ENCODE data around the gene TBRG1. TPM values are rescaled to one million over a fixed set of nuclear protein-coding genes. Genes with fewer than 3 reads are reported as not detected.

Gene TBRG1
- total RNA-seq, 2 experiments from 2014 or later, result 30.0 to 34.0 TPM

DNA sequence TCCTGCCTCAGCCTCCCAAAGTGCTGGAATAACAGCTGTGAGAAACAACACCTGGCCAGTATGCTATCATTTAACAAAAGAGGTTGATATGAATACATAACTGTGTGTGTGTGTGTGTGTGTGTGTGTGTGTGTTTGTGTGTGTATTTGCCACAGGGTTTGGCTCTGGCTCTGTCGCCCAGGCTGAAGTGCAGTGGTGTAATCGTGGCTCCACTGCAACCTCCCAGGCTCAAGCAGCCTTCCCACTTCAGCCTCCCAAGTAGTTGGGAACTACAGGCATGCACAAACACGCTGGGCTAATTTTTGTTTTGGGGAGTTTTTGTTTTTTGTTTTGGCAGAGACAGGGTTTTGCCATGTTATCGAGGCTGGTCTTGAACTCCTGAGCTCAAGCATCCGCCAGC lies 55.8 kb downstream of the TBRG1 start:
- CTCF ChIA-PET (ENCODE audit: unreplicated experiment), result no interaction called here
- Histone ChIP-seq H3K4me3 (ENCODE audit: low read depth, low read length, poor library complexity, severe bottlenecking) (no peak overlapping the region), H2AFZ (ENCODE audit: low read length) (no peak overlapping the region), H3K27ac (ENCODE audit: low read depth, low read length, poor library complexity, severe bottlenecking) (no peak overlapping the region), H3K4me1 (ENCODE audit: insufficient read depth, low read length, poor library complexity, severe bottlenecking) (peaks cover 13% of the 10 kb centered on the region), H3K9me2 (ENCODE audit: insufficient read depth, low read length) (no peaks in the 10 kb centered on the region), H3K9me3 (ENCODE audit: low read length) (peaks cover 18% of the 10 kb centered on the region), H3K36me3 (ENCODE audit: insufficient read depth, low read length) (no peaks in the 10 kb centered on the region), H3K4me2 (ENCODE audit: low read length) (no peak overlapping the region), H3K79me2 (ENCODE audit: insufficient read depth, low read depth, low read length) (no peaks in the 10 kb centered on the region), H4K20me1 (ENCODE audit: insufficient read depth, low read length) (no peaks in the 10 kb centered on the region)
- intact Hi-C loops (cut with micrococcal nuclease; ENCODE audit: unreplicated experiment), result no loop called here
- no peak for DNase-seq (ENCODE audit: low spot score)
- BruUV-seq (replicated peaks), result no TSS peak
- no peak for TF ChIP-seq EZH2phosphoT487 (IDR thresholded peaks at IDR 0.05; ENCODE audit: borderline replicate concordance, low read depth, low read length)
- TF ChIP-seq, protein P1, sequence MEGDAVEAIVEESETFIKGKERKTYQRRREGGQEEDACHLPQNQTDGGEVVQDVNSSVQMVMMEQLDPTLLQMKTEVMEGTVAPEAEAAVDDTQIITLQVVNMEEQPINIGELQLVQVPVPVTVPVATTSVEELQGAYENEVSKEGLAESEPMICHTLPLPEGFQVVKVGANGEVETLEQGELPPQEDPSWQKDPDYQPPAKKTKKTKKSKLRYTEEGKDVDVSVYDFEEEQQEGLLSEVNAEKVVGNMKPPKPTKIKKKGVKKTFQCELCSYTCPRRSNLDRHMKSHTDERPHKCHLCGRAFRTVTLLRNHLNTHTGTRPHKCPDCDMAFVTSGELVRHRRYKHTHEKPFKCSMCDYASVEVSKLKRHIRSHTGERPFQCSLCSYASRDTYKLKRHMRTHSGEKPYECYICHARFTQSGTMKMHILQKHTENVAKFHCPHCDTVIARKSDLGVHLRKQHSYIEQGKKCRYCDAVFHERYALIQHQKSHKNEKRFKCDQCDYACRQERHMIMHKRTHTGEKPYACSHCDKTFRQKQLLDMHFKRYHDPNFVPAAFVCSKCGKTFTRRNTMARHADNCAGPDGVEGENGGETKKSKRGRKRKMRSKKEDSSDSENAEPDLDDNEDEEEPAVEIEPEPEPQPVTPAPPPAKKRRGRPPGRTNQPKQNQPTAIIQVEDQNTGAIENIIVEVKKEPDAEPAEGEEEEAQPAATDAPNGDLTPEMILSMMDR (conservative IDR thresholded peaks at IDR 0.05; ENCODE audit: low read length), result no peak
- POLR2A ChIA-PET, result interaction anchor here (0.7 to 1.6 kb wide), 5 partner anchors 9 to 547 kb away, joined by 3 to 5 read pairs (median 3); no protein-coding TSS in a partner anchor

DNA sequence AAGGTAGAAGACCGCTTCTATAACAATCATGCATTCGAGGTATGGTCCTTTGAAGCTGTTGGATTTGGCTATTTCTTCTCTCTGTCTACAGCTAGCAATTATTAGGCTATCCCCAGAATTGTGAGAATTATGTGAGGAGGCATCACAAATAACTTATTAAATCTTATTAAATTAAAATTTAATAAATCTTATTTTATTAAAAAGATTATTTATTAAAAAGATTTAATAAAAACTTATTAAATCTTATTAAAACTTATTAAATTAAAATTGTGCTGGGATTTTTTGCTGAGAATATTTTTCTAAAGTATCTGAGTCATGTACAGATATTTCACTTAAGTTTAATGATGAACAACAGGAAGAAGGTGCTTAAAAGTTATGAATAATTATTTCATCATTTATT lies 58.8 kb downstream of the TBRG1 start:
- no TSS peak for BruUV-seq (replicated peaks)
- intact Hi-C loops (cut with micrococcal nuclease; ENCODE audit: unreplicated experiment), result no loop called here
- TF ChIP-seq EZH2phosphoT487 (IDR thresholded peaks at IDR 0.05; ENCODE audit: borderline replicate concordance, low read depth, low read length), result no peak
- TF ChIP-seq, protein P1 (conservative IDR thresholded peaks at IDR 0.05; ENCODE audit: low read length), result no peak
- DNase-seq (ENCODE audit: low spot score), result no peak
- no peaks in the 10 kb centered on the region for H3K79me2 ChIP-seq (ENCODE audit: insufficient read depth, low read depth, low read length)
- ChIA-PET POLR2A (no interaction called here), CTCF (ENCODE audit: unreplicated experiment) (no interaction called here)
- H2AFZ ChIP-seq (ENCODE audit: low read length), result no peak overlapping the region
- H4K20me1 ChIP-seq (ENCODE audit: insufficient read depth, low read length), result no peaks in the 10 kb centered on the region
- no peak overlapping the region for H3K27ac ChIP-seq (ENCODE audit: low read depth, low read length, poor library complexity, severe bottlenecking)
- H3K36me3 ChIP-seq (ENCODE audit: insufficient read depth, low read length), result no peaks in the 10 kb centered on the region
- peaks cover 22% of the 10 kb centered on the region for H3K9me3 ChIP-seq (ENCODE audit: low read length)
- H3K4me3 ChIP-seq (ENCODE audit: low read depth, low read length, poor library complexity, severe bottlenecking), result no peak overlapping the region
- H3K9me2 ChIP-seq (ENCODE audit: insufficient read depth, low read length), result no peaks in the 10 kb centered on the region
- peaks cover 3% of the 10 kb centered on the region for H3K4me1 ChIP-seq (ENCODE audit: insufficient read depth, low read length, poor library complexity, severe bottlenecking)
- H3K4me2 ChIP-seq (ENCODE audit: low read length), result no peak overlapping the region

DNA sequence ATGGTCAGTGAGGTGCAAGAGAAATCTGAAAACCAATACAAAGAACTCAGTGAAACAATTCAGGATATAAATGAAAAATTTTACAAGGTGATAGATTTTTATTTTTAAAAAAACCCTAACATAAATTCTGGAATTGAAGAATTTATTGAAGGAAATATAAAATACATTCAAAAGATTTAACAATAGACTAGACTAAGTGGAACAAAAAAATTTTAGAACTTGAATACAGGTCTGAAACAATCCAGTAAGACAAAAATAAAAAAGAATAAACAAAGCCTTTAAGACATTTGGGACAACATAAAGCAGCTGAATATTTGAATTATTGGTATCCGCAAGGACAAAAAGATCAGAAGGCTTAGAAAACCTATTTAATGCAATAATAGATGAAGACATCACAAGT lies 59.8 kb downstream of the TBRG1 start:
- no TSS peak for BruUV-seq (replicated peaks)
- Histone ChIP-seq H2AFZ (ENCODE audit: low read length) (no peak overlapping the region), H3K4me2 (ENCODE audit: low read length) (no peak overlapping the region), H3K36me3 (ENCODE audit: insufficient read depth, low read length) (no peaks in the 10 kb centered on the region), H3K79me2 (ENCODE audit: insufficient read depth, low read depth, low read length) (no peaks in the 10 kb centered on the region), H3K9me3 (ENCODE audit: low read length) (peaks cover 32% of the 10 kb centered on the region), H3K27ac (ENCODE audit: low read depth, low read length, poor library complexity, severe bottlenecking) (no peak overlapping the region), H3K4me1 (ENCODE audit: insufficient read depth, low read length, poor library complexity, severe bottlenecking) (no peaks in the 10 kb centered on the region), H3K4me3 (ENCODE audit: low read depth, low read length, poor library complexity, severe bottlenecking) (no peak overlapping the region), H4K20me1 (ENCODE audit: insufficient read depth, low read length) (no peaks in the 10 kb centered on the region), H3K9me2 (ENCODE audit: insufficient read depth, low read length) (no peaks in the 10 kb centered on the region)
- no peak for DNase-seq (ENCODE audit: low spot score)
- TF ChIP-seq, protein P1 (conservative IDR thresholded peaks at IDR 0.05; ENCODE audit: low read length), result no peak
- TF ChIP-seq EZH2phosphoT487 (IDR thresholded peaks at IDR 0.05; ENCODE audit: borderline replicate concordance, low read depth, low read length), result no peak
- CTCF ChIA-PET (ENCODE audit: unreplicated experiment), result no interaction called here
- intact Hi-C loops (cut with micrococcal nuclease; ENCODE audit: unreplicated experiment), result no loop called here
- POLR2A ChIA-PET, result no interaction called here

Small RNA genes within 50 kb of the gene (small RNA-seq; reads per million reads assigned to genes)
- gene RNA5SP352, result not detected

Other genes starting within 250 kb of the TBRG1 start
- gene OR8B2, start 238.4 kb upstream of the TBRG1 start, total RNA-seq (2014; rRNA removed; shearing (Covaris generic)), result not detected in 2 replicates
- not detected in 2 replicates for gene OR8B2, start 238.4 kb upstream of the TBRG1 start, total RNA-seq (2022)
- gene OR8B3, start 223.8 kb upstream of the TBRG1 start, total RNA-seq (2014; rRNA removed; shearing (Covaris generic)), result not detected in 2 replicates
- not detected in 2 replicates for gene OR8B3, start 223.8 kb upstream of the TBRG1 start, total RNA-seq (2022)
- not detected in 2 replicates for gene OR8B4, start 198.0 kb upstream of the TBRG1 start, total RNA-seq (2014; rRNA removed; shearing (Covaris generic))
- not detected in 2 replicates for gene OR8B4, start 198.0 kb upstream of the TBRG1 start, total RNA-seq (2022)
- not detected in 2 replicates for gene OR8B8, start 177.2 kb upstream of the TBRG1 start, total RNA-seq (2014; rRNA removed; shearing (Covaris generic))
- not detected in 2 replicates for gene OR8B8, start 177.2 kb upstream of the TBRG1 start, total RNA-seq (2022)
- not detected in 2 replicates for gene OR8B12, start 79.2 kb upstream of the TBRG1 start, total RNA-seq (2014; rRNA removed; shearing (Covaris generic))
- gene OR8B12, start 79.2 kb upstream of the TBRG1 start, total RNA-seq (2022), result not detected in 2 replicates
- not detected in 2 replicates for gene OR8A1, start 52.9 kb upstream of the TBRG1 start, total RNA-seq (2014; rRNA removed; shearing (Covaris generic))
- gene OR8A1, start 52.9 kb upstream of the TBRG1 start, total RNA-seq (2022), result not detected in 2 replicates
- gene PANX3, start 11.4 kb upstream of the TBRG1 start, total RNA-seq (2014; rRNA removed; shearing (Covaris generic)), result not detected in 2 replicates
- not detected in 2 replicates for gene PANX3, start 11.4 kb upstream of the TBRG1 start, total RNA-seq (2022)
- 2.6 and 4.8 TPM in 2 replicates for gene SIAE, start 50.9 kb downstream of the TBRG1 start, total RNA-seq (2014; rRNA removed; shearing (Covaris generic))
- 7.3 and 8.6 TPM in 2 replicates for gene SIAE, start 50.9 kb downstream of the TBRG1 start, total RNA-seq (2022)
- gene SPA17, start 51.0 kb downstream of the TBRG1 start, total RNA-seq (2014; rRNA removed; shearing (Covaris generic)), result 2.4 and 5.1 TPM in 2 replicates
- gene SPA17, start 51.0 kb downstream of the TBRG1 start, total RNA-seq (2022), result 5.1 and 5.5 TPM in 2 replicates
- gene NRGN, start 117.1 kb downstream of the TBRG1 start, total RNA-seq (2014; rRNA removed; shearing (Covaris generic)), result 3.3 and 6.8 TPM in 2 replicates
- 15.3 and 16.9 TPM in 2 replicates for gene NRGN, start 117.1 kb downstream of the TBRG1 start, total RNA-seq (2022)
- not detected in 2 replicates for gene VSIG2, start 129.4 kb downstream of the TBRG1 start, total RNA-seq (2014; rRNA removed; shearing (Covaris generic))
- not detected in 2 replicates for gene VSIG2, start 129.4 kb downstream of the TBRG1 start, total RNA-seq (2022)
- 0.15 and 0.35 TPM in 2 replicates for gene ESAM, start 139.4 kb downstream of the TBRG1 start, total RNA-seq (2014; rRNA removed; shearing (Covaris generic))
- 0.49 and 0.83 TPM in 2 replicates for gene ESAM, start 139.4 kb downstream of the TBRG1 start, total RNA-seq (2022)
- gene MSANTD2, start 177.5 kb downstream of the TBRG1 start, total RNA-seq (2014; rRNA removed; shearing (Covaris generic)), result 17.7 and 22.1 TPM in 2 replicates
- gene MSANTD2, start 177.5 kb downstream of the TBRG1 start, total RNA-seq (2022), result 21.9 and 23.4 TPM in 2 replicates
- gene ROBO3, start 242.6 kb downstream of the TBRG1 start, total RNA-seq (2014; rRNA removed; shearing (Covaris generic)), result 0.19 and 0.28 TPM in 2 replicates
- not detected in 2 replicates for gene ROBO3, start 242.6 kb downstream of the TBRG1 start, total RNA-seq (2022)